ENCODE measurements around the gene FOXK2. TPM values are rescaled to one million over a fixed set of nuclear protein-coding genes. Genes with fewer than 3 reads are reported as not detected.

Gene FOXK2
- total RNA-seq, 1 donor from 2014 or later, result 55.5 TPM

GRCh38 chr17:82564241-82564640, 44.7 kb downstream of the FOXK2 start:
- Histone ChIP-seq H3K9me3 (no peaks in the 10 kb centered on the region), H3K27ac (no peak overlapping the region), H3K36me3 (peaks cover 5 to 25% of the 10 kb centered on the region in 2 donors), H3K27me3 (no peaks in the 10 kb centered on the region), H3K4me1 (peaks cover 44% of the 10 kb centered on the region), H3K4me3 (no peak overlapping the region)
- intact Hi-C loops (cut with DNase I), result no loop called here
- DNase-seq (ENCODE audit: extremely low spot score in 2 of 2), result no peak
- no peak for TF ChIP-seq POLR2AphosphoS5 (IDR thresholded peaks at IDR 0.05; ENCODE audit: insufficient read depth in 1 of 2, low read depth in 1 of 2)

GRCh38 chr17:82565551-82565950, 46.0 kb downstream of the FOXK2 start:
- H3K36me3 ChIP-seq, result peaks cover 5 to 25% of the 10 kb centered on the region in 2 donors
- peaks cover 35% of the 10 kb centered on the region for H3K4me1 ChIP-seq
- no peak overlapping the region for H3K4me3 ChIP-seq
- H3K27ac ChIP-seq, result no peak overlapping the region
- H3K9me3 ChIP-seq, result no peaks in the 10 kb centered on the region
- no peak for DNase-seq (ENCODE audit: extremely low spot score in 2 of 2)
- TF ChIP-seq CTCF (IDR thresholded peaks at IDR 0.05) (no peak), POLR2AphosphoS5 (IDR thresholded peaks at IDR 0.05; ENCODE audit: insufficient read depth in 1 of 2, low read depth in 1 of 2) (no peak), POLR2A (IDR thresholded peaks at IDR 0.05) (no peak)
- intact Hi-C loops (cut with DNase I), result no loop called here
- H3K27me3 ChIP-seq, result no peaks in the 10 kb centered on the region

GRCh38 chr17:82566129-82566960, 46.8 kb downstream of the FOXK2 start:
- no peak for DNase-seq (ENCODE audit: extremely low spot score in 2 of 2)
- Histone ChIP-seq H3K4me3 (no peak overlapping the region), H3K27me3 (no peaks in the 10 kb centered on the region), H3K27ac (no peak overlapping the region), H3K36me3 (peaks cover 5 to 25% of the 10 kb centered on the region in 2 donors), H3K4me1 (peaks cover 27% of the 10 kb centered on the region), H3K9me3 (no peaks in the 10 kb centered on the region)
- no peak for TF ChIP-seq POLR2AphosphoS5 (IDR thresholded peaks at IDR 0.05; ENCODE audit: insufficient read depth in 1 of 2, low read depth in 1 of 2)
- TF ChIP-seq POLR2A (IDR thresholded peaks at IDR 0.05), result no peak
- TF ChIP-seq CTCF (IDR thresholded peaks at IDR 0.05), result no peak
- intact Hi-C loops (cut with DNase I), result no loop called here

GRCh38 chr17:82567286-82567685, 47.8 kb downstream of the FOXK2 start:
- TF ChIP-seq CTCF (IDR thresholded peaks at IDR 0.05) (no peak), POLR2AphosphoS5 (IDR thresholded peaks at IDR 0.05; ENCODE audit: insufficient read depth in 1 of 2, low read depth in 1 of 2) (no peak), POLR2A (IDR thresholded peaks at IDR 0.05) (no peak)
- Histone ChIP-seq H3K9me3 (no peaks in the 10 kb centered on the region), H3K27me3 (no peaks in the 10 kb centered on the region), H3K36me3 (peaks cover 5 to 34% of the 10 kb centered on the region in 2 donors), H3K4me1 (peaks cover 18% of the 10 kb centered on the region), H3K4me3 (no peak overlapping the region), H3K27ac (no peak overlapping the region)
- intact Hi-C loops (cut with DNase I), result no loop called here
- DNase-seq (ENCODE audit: extremely low spot score in 2 of 2), result no peak

- H3K36me3 ChIP-seq, result peaks cover 5 to 47% of the 10 kb centered on the region in 2 donors
- no peak for DNase-seq (ENCODE audit: extremely low spot score in 2 of 2)
- H3K4me3 ChIP-seq, result no peak overlapping the region
- intact Hi-C loops (cut with DNase I), result no loop called here
- H3K4me1 ChIP-seq, result peaks cover 17% of the 10 kb centered on the region
- H3K9me3 ChIP-seq, result no peaks in the 10 kb centered on the region
- H3K27ac ChIP-seq, result no peak overlapping the region
- H3K27me3 ChIP-seq, result no peaks in the 10 kb centered on the region
- TF ChIP-seq CTCF (IDR thresholded peaks at IDR 0.05), result no peak
- TF ChIP-seq POLR2AphosphoS5 (IDR thresholded peaks at IDR 0.05; ENCODE audit: insufficient read depth in 1 of 2, low read depth in 1 of 2), result no peak
- no peak for TF ChIP-seq POLR2A (IDR thresholded peaks at IDR 0.05)
These were observed 49.5 kb downstream of the FOXK2 start for GRCh38 chr17:82568997-82569393.
